Measurements from ENCODE around the gene HRCT1.
A peak's percentile ranks its signal among the peaks of the same experiment; 100 is the strongest.
"Not testable (repeated sequence)": the region's sequence is repeated elsewhere in the genome, so short reads cannot be mapped to it uniquely, and the experiment has no call there.

Gene HRCT1

GRCh38 chr9:35905912-35906679 lies at the start of gene HRCT1:
TSS of gene HRCT1 (plus strand) at chr9:35906202. CDS start at chr9:35906288, 86 bp downstream.
- H3K4me3 ChIP-seq: no peak within 1 kb of the TSS
- peak within 1 kb of the TSS in 20 of 21 experiments; percentile 47 to 94 (median 82) for H3K27ac ChIP-seq

GRCh38 chr9:35856206-35856605 lies 49.8 kb upstream of the HRCT1 start:
- H3K4me3 ChIP-seq: no peak overlapping the region
- H3K27ac ChIP-seq: no peak overlapping the region

- H3K4me3 ChIP-seq: no peak overlapping the region
- H3K27ac ChIP-seq: no peak overlapping the region
Observed at GRCh38 chr9:35856882-35857281, 49.1 kb upstream of the HRCT1 start.

- no peak overlapping the region for H3K27ac ChIP-seq
- H3K4me3 ChIP-seq: no peak overlapping the region
Observed at GRCh38 chr9:35858458-35858857, 47.5 kb upstream of the HRCT1 start.

GRCh38 chr9:35859310-35859989 lies 46.6 kb upstream of the HRCT1 start:
- Histone ChIP-seq H3K4me3 (no peak overlapping the region), H3K27ac (no peak overlapping the region)

GRCh38 chr9:35859990-35860339 lies 46.0 kb upstream of the HRCT1 start:
- Histone ChIP-seq H3K4me3 (no peak overlapping the region), H3K27ac (no peak overlapping the region)

- H3K4me3 ChIP-seq: no peak overlapping the region
- H3K27ac ChIP-seq: no peak overlapping the region
Observed at GRCh38 chr9:35861161-35861897, 44.7 kb upstream of the HRCT1 start.

- Histone ChIP-seq H3K27ac (no peak overlapping the region), H3K4me3 (no peak overlapping the region)
Observed at GRCh38 chr9:35862328-35862727, 43.7 kb upstream of the HRCT1 start.

GRCh38 chr9:35863583-35863982 lies 42.4 kb upstream of the HRCT1 start:
- Histone ChIP-seq H3K4me3 (no peak overlapping the region), H3K27ac (no peak overlapping the region)

- Histone ChIP-seq H3K27ac (no peak overlapping the region), H3K4me3 (no peak overlapping the region)
Observed at GRCh38 chr9:35864695-35865255, 41.2 kb upstream of the HRCT1 start.

GRCh38 chr9:35867538-35867937 lies 38.5 kb upstream of the HRCT1 start:
- H3K4me3 ChIP-seq: no peak overlapping the region
- no peak overlapping the region for H3K27ac ChIP-seq

GRCh38 chr9:35868933-35869332 lies 37.1 kb upstream of the HRCT1 start:
- Histone ChIP-seq H3K27ac (no peak overlapping the region), H3K4me3 (no peak overlapping the region)

GRCh38 chr9:35869621-35870216 lies 36.3 kb upstream of the HRCT1 start:
- Histone ChIP-seq H3K27ac (no peak overlapping the region), H3K4me3 (no peak overlapping the region)

- H3K4me3 ChIP-seq: no peak within 1 kb of the TSS
- no peak within 1 kb of the TSS for H3K27ac ChIP-seq
Observed at GRCh38 chr9:35870351-35870923, 35.6 kb upstream of the HRCT1 start, which contains the start of gene OR13J1. TSS of gene OR13J1 (minus strand) at chr9:35870401. CDS start at chr9:35870401, 0 bp downstream.

- Histone ChIP-seq H3K4me3 (no peak overlapping the region), H3K27ac (no peak overlapping the region)
Observed at GRCh38 chr9:35871545-35871944, 34.5 kb upstream of the HRCT1 start.

- Histone ChIP-seq H3K4me3 (no peak overlapping the region), H3K27ac (no peak overlapping the region)
Observed at GRCh38 chr9:35872505-35872904, 33.5 kb upstream of the HRCT1 start.

- Histone ChIP-seq H3K27ac (peak overlapping the region in 1 of 21 experiments; percentile 3), H3K4me3 (no peak overlapping the region)
Observed at GRCh38 chr9:35882263-35882848, 23.6 kb upstream of the HRCT1 start.

GRCh38 chr9:35882996-35883395 lies 23.0 kb upstream of the HRCT1 start:
- Histone ChIP-seq H3K27ac (peak overlapping the region in 1 of 21 experiments; percentile 3), H3K4me3 (no peak overlapping the region)

- H3K4me3 ChIP-seq, H3K27ac ChIP-seq: not testable (repeated sequence)
Observed at GRCh38 chr9:35884908-35885307, 21.1 kb upstream of the HRCT1 start.

All from skin epidermis (tissue), 12 donors.